ENCODE measurements around the gene KDM2A.
"Not testable (repeated sequence)": the region's sequence is repeated elsewhere in the genome, so short reads cannot be mapped to it uniquely, and the experiment has no call there.

The KDM2A gene

DNA sequence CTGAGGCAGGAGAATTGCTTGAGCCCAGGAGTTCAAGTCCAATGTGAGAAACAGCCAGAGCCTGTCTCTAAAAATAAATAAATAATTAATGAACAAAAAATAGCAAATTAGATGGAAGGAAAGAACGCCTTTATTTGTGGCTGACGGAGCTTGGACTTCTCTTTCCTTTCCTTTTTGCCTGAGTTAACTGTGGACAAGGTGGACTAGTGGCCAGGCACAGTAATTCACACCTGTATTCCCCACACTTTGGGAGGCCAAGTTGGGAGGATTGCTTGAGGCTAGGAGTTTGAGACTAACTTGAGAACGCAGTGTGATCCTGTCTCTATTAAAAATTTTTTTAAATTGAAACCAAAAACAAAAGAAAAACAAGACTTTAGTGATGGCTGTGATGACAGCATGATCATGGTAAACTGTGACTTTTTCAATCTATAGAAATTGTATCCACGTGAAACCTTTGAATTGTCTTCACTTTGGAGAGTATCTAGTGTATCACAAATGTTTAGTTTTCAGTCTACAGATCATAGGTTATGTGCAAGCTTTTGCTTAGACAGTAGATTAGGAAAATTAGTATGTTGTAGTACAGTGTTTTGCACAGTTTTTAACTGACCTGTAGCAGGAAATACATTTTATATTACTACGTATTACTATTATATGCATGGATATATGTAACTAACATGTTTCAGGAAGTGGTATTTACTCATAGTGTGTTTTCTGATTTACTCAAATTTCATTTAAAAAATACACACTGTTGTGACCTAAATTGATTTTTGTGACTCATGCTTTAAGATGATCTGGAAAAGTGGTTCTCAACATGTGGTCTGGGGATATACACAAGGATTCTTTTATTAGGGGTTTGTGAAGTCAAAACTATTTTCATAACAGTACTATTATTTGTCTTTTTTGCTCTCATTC, 42.1 kb downstream of the KDM2A start:
- intact Hi-C loops (cut with DNase I): no loop called here
- no peak for DNase-seq

DNA sequence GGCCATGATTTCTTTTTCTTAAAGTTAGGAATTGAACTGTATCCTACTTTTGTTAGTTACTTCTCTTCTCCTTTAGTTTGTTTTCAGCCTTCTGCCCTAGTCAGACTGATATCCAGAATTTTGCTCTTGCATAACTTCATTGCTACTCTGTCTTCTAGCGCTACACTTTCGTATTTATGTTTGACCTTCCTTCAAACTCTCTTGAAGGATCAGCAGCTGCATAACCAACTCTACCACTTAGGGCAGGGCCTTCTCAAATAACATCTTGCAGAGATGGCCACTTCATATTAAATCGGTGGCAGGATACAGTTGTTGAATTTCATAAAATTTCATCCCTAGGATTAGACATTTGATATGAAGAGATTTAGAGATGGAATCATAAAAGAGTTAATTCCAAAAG, 43.9 kb downstream of the KDM2A start:
- intact Hi-C loops (cut with DNase I): no loop called here
- no peak for DNase-seq

DNA sequence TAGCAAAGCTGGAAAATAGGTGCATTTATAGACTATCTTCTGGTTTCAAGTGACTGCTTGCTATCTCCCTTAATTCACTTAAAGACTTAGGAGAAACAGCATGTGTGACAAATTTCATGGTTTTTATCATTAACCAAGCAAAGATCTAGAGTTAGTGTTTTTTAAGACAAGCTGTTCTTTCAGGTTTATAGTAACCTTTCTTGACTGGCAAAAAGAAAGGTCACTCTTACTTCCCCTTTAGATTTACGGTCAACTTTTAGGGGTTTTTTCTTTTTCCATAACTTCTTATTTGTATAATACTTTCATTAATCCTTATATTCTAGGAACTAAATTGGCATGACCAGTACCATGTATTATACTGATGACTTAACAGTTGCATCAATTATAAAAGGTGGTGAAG, 46.6 kb downstream of the KDM2A start:
- no peak for DNase-seq
- intact Hi-C loops (cut with DNase I): no loop called here

DNA sequence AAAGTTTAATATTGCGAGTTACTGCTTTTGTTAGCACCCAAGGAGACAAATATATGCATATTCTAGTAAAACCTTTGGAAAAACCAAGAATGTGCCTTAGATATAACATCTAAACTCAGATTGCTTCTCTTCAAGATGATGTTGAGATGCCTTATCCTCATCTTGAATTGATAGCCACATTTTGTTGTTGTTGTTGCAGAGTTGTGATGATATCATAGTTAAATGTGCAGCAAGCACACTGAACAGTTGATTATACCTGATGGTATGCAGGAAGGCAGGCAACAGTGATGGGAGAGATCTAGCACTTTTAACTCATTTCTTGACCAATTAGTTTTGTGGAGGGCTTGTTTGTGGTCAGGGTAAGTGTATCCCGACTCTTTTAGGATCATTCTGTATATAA, 48.0 kb downstream of the KDM2A start:
- DNase-seq: no peak

DNA sequence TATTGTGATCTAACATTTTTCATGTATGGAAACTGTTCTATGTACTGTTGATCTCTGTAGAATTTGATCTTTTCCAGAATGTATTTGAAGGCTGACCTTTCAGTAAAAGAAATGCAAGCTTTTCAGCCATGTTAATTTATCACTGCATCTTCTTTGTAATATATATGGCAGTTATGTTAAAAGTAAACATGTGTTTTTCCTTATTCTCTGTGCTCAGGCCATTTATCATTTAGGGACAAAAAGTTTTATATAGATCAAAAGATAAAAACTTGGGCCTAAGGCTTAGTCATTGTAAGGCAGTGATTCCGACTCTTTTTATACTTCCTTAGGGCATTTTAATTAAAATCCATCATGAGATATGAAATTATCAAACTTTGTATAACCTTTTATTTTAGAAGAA, 48.7 kb downstream of the KDM2A start:
- no peak for DNase-seq
- intact Hi-C loops (cut with DNase I): no loop called here

More for the DNA sequence above, 48.0 kb downstream of the KDM2A start:
- intact Hi-C loops (cut with DNase I): no loop called here

DNA sequence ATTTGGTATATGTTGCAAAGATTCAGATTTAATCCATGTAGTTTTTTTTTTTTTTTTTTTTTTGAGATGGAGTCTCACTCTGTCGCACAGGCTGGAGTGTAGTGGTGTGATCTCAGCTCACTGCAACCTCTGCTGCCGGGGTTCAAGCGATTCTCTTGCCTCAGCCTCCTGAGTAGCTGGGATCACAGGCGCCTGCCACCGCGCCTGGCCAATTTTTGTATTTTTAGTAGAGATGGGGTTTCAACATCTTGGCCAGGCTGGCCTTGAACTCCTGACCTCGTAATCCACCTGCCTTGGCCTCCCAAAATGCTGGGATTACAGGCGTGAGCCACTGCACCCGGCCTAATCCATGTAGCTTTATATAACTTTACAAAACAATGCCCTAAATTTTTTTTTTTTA, 49.8 kb downstream of the KDM2A start:
- DNase-seq; intact Hi-C loops (cut with DNase I): not testable (repeated sequence)

DNA sequence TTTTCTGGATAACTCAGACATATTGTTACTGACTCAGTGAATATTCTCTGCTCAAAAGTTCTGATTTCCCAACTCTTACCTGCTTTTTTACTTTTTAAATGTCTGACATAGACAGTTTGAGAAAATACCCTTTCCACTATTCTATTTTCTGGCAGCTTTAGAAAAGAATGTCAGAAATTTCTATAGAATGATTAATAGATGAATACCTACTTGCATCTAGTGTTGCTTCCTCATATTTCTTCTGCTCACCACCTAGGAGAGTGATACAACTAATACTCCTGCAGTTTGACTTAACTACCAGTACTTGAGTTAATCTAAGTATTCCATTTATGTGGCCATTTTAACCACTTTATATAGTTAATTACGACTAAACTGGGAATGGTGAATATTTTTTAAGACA, 55.2 kb downstream of the KDM2A start:
- intact Hi-C loops (cut with DNase I): no loop called here
- no peak for DNase-seq

DNA sequence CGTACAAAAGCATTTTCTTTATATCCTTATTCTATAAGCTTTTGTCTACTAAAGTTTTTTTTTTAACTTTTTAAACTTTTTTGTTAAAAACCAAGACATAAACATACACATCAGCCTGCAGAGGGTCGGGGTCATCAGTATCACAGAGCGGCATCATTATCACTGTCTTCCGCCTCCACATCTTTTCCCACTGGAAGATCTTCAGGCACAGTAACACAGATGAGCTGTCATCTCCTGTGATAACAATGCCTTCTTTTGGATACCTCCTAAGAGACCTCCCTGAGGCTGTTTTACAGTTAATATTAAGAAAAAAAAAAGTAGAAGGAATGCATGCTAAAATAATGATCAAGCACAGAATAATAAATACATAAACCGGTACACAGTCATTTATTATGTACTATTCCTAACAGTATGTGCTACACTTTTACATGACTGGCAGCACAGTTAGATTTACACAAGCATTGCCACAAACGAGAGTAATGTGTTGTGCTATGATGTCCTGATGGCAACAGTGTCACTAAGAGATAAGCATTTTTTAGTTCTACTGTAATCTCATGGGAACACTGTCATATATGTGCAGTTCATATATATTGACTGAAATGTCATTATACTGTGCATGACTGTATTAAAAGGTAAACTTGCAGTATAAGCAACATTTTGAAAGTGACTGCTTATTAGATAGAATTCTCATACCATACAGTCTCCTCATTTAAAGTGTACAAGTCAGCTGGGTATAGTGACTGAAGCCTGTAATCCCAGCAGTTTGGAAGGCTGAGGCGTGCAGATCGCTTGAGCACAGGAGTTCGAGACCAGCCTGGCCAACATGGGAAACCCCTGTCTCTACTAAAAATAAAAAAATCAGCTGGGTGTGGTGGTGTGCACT, 58.6 kb downstream of the KDM2A start:
- DNase-seq: no peak
- intact Hi-C loops (cut with DNase I): no loop called here

DNA sequence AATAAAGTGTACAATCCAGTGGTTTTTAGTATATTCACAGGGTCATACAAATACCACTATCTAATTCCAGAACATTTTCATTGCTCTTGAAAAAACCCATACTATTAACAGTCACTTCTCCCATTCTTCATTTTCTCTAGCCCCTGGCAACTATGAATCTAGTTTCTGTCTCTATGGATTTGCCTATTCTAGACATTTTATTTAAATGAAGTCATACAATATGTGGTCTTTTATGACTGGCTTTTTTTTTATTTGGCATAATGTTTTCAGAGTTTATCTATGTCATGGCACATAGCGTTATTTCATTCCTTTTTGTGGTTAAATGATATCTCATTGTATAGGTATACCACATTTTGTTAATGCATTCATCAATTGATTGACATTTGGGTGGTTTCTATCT, 59.4 kb downstream of the KDM2A start:
- intact Hi-C loops (cut with DNase I): no loop called here

DNA sequence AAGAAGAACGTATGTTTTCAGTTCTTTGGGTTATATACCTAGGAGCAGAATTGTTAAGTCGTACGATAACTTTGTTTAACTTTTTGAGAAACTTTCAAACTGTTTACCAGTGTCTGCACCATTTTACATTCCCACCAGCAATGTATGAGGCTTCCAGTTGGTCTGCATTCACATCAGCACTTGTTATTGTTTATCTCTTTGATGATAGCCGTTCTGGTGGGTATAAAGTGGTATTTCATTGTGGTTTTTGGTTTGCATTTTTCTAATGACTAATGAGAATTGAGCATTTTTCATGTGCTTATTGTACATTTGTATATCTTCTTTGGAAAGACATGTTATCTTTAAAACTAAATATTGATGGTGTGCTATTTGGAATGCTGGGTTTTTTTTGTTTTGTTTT, 59.8 kb downstream of the KDM2A start:
- DNase-seq: no peak
- intact Hi-C loops (cut with DNase I): no loop called here

More for the DNA sequence above, 59.4 kb downstream of the KDM2A start:
- DNase-seq: no peak

DNA sequence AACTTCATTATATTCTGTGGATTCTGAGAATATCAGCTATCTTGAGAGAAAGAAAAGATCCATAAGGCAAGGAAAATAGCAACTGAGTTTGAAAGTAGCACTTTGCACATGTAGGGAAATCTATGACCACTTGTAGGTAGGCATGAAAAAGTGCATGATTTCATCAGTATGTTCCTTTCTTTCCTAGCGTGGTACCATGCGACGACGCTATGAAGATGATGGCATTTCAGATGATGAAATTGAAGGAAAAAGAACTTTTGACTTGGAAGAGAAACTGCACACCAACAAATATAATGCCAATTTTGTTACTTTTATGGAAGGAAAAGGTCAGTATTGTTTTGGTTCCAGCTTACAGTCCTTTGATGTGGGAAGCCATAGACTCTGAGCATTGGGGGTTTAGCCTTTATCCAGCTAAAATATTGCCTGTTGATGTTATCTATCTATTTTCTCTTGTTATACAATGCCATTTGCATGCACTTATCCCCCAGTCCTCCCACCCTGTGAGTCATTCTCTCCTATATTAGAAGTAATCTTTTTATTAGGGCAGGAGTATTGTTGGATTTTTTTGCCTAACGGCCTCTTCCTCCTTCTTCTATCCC, 60.9 kb downstream of the KDM2A start:
- intact Hi-C loops (cut with DNase I): no loop called here
- no peak for DNase-seq

DNA sequence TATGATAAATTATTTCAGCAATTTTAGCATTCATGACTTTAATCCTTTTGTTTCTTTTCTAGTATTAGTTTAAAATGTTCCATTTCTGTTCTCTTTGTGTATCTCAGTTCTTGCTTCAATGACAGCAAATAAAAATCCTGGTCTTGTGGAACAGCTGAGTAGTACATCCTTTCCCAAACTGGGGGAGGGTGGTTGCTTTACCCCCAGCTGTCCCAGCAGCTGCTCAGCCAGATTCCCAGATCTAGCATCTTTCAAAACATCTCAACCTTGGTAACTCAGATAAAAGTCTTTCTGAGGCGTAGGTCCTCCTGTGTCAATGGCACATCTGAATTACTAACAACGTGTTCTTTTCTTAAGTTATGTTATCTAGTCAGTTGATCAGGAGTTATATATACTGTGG, 75.0 kb downstream of the KDM2A start:
- intact Hi-C loops (cut with DNase I): no loop called here
- DNase-seq: no peak

DNA sequence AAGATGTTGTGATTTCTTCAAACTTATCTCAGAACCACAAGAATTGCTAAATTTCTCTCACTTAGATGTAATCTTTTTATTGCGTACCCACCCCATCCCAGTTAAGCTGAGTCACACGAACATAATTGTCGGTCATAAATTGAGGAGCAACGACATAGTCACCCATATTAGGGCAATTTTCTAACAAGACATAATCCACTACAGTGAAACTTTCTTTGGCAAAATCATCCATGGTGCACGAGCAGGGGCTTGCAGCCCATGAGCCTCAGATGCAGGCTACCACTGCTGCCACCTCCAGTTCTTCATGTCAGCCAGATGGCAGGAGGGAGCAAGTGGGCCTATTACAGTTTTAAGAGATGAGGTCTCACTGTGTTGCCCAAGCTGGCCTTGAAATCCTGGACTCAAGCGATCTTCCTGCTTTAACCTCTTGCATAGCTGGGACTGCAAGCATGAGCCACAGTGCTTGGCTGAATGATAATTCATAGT, 77.0 kb downstream of the KDM2A start:
- no peak for DNase-seq

DNA sequence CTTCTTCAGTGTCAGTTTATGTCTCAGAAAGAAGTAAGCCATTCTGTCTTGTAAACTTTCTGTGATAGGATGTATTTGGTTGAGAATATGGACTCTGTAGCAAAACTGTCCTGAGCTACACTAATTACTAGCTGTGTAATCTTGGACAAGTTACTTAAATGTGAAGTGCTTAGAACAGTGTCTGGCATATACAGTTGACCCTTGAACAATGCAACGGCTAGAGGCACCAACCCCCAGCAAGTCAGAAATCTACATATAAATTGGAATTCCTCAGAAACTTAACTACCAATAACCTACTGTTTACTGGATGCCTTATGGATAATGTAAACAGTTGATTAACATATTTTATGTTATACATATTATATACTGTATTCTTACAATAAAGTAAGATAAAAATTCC, 78.5 kb downstream of the KDM2A start:
- intact Hi-C loops (cut with DNase I): no loop called here
- no peak for DNase-seq

More for the DNA sequence above, 77.0 kb downstream of the KDM2A start:
- intact Hi-C loops (cut with DNase I): no loop called here

DNA sequence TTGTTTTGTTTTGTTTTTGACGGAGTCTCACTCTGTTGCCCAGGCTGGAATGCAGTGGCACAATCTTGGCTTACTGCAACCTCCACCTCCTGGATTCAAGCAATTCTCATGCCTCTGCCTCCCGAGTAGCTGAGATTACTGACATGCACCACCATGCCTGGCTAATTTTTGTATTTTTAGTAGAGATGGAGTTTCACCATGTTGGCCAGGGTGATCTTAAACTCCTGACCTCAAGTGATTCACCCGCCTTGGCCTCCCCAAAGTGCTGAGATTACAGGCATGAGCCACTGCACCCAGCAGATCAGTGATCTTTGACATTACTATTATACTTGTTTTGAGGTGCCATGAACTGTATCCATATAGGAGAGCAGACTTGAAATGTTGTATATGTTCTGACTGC, 79.7 kb downstream of the KDM2A start:
- intact Hi-C loops (cut with DNase I); DNase-seq: not testable (repeated sequence)

DNA sequence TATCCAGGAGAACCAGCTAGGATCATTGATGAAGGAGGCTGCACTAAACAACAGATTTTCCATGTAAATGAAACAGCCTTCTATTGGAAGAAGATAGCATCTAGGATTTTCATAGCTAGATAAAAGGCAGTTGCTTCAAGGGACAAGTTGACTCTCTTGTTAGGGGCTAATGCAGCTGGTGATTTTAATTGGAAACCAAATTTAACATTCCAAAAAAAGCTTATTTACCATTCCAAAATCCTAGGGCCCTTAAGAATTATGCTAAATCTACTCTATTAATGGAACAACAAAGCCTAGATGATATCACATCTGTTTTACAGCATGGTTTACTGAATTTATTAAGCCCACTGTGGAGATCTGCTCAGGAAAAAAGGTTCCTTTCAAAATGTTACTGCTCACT, 80.7 kb downstream of the KDM2A start:
- intact Hi-C loops (cut with DNase I): no loop called here
- DNase-seq: no peak

DNA sequence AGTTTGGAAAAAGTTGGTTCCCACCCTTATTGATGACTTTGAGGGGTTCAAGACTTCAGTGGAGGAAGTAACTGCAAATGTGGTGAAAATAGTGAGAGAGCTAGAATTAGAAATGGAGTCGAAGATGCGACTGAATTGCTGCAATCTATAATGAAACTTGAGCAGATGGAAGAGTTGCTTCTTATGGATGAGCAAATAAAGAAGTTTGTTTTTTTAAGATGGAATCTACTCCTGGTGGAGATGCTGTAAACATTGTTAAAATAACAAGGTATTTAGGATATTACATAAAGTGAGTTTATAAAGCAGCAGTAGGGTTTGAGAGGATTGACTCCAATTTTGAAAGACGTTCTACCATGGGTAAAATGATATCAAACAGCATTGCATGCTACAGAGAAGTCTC, 83.0 kb downstream of the KDM2A start:
- intact Hi-C loops (cut with DNase I): no loop called here
- no peak for DNase-seq

DNA sequence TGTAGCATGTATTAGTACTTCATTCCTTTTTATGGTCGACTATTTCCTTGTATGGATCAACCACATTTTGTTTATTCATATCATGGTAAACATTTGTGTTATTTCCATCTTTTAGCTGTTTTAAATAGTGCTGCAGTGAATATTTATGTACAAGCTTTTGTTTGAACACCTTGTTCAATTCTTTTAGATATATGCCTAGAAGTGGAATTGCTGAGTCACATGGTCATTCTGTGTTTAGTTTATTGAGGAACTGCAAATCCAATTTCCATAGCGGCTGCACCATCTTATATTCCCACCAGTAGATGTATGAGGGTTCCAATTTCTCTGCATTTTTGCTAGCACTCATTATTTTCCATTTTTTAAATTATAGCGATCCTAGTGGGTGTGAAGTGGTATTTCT, 85.8 kb downstream of the KDM2A start:
- no peak for DNase-seq
- intact Hi-C loops (cut with DNase I): no loop called here

DNA sequence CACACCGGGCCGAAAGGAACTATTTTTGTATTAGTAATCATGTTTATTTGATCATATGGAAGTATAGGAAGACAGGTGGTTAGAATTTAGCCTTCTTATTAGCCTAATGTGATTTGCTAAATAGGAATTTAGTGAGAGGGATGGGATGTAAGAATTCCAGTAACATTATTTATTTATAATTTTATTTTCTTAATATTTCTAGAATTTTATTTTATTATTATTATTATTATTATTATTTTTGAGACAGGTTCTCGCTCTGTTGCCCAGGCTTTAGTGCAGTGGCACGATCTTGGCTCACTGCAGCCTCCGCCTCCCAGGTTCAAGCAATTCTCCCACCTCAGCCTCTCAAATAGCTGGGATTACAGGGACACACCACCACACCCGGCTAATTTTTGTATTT, 90.2 kb downstream of the KDM2A start:
- intact Hi-C loops (cut with DNase I); DNase-seq: not testable (repeated sequence)

Measured in head of caudate nucleus (tissue), 42 donors.